Breast epithelium (tissue), 3 donors: Measurements from ENCODE around the gene NTRK3.

Experiments
- CTCF ChIP-seq, 3 donors: fragments of 450-650 bp; IDR thresholded peaks; one replicate each; pipeline ENCODE4 v1.5.1; 2016 to 2017; ENCODE audit warnings: antibody characterized with exemption in 3 of 3, mild to moderate bottlenecking in 3 of 3, moderate library complexity in 3 of 3
- POLR2A ChIP-seq: fragments of 450-650 bp; IDR thresholded peaks from one replicate; pipeline ENCODE4 v1.6.1; 2016; ENCODE audit warnings: antibody characterized with exemption, mild to moderate bottlenecking, moderate library complexity
- POLR2AphosphoS5 ChIP-seq, 3 donors: sonication (generic); formaldehyde crosslinking; IDR thresholded peaks; one replicate each; pipeline ENCODE4 v1.6.1; 2017; ENCODE audit warnings: antibody characterized with exemption in 3 of 3

GRCh38 chr15:88140398-88140797, 116.1 kb downstream of the NTRK3 start:
- TF ChIP-seq CTCF (IDR thresholded peaks at IDR 0.05), result no peak
- no peak for TF ChIP-seq POLR2AphosphoS5 (IDR thresholded peaks at IDR 0.05)
- TF ChIP-seq POLR2A, result no peak
